ENCODE measurements around the gene PITPNM3. TPM values are rescaled to one million over a fixed set of nuclear protein-coding genes. Genes with fewer than 3 reads are reported as not detected.

Gene PITPNM3
- total and polyA plus RNA-seq, 2 of the 8 experiments (the other 6 are each of a cell fraction or from before 2014, with no cell fraction given): 1.7 to 3.1 TPM

- POLR2A ChIA-PET (ENCODE audit: partially characterized antibody): no interaction called here
These were observed 20.3 kb downstream of the PITPNM3 start for GRCh38 chr17:6536053-6536452.

More at GRCh38 chr17:6536053-6536452, 20.3 kb downstream of the PITPNM3 start:
- Histone ChIP-seq H3K23me2 (ENCODE audit: low read depth, low read length) (no peaks in the 10 kb centered on the region), H3K9me3 (ENCODE audit: insufficient read depth in 2 of 2, low read depth in 1 of 2, low read length in 1 of 2) (peaks cover 0 to 8% of the 10 kb centered on the region in 2 experiments; a peak in 1 of 4 replicates), H3K4me1 (replicated peaks in 1 of 4; ENCODE audit: control insufficient read depth in 3 of 4, insufficient read depth in 4 of 4, low read length in 3 of 4) (peaks cover 0 to 4% (median 0%) of the 10 kb centered on the region in 4 experiments; a peak in 1 of 7 replicates), H4K91ac (replicated peaks; ENCODE audit: insufficient read length, low read length) (peak overlapping the region; percentile 49), H3K79me1 (ENCODE audit: low read depth, low read length) (no peaks in the 10 kb centered on the region), H3K9ac (replicated peaks in 1 of 4; ENCODE audit: extremely low read depth in 1 of 4, low read depth in 3 of 4, low read length in 3 of 4) (no peak overlapping the region), H2AK5ac (ENCODE audit: low read depth, low read length) (no peak overlapping the region), H3K4me3 (ENCODE audit: extremely low read depth in 1 of 4, insufficient read depth in 2 of 4, low read depth in 3 of 4, low read length in 4 of 4) (no peak overlapping the region), H3K4ac (replicated peaks; ENCODE audit: insufficient read length, low read depth, low read length) (no peak overlapping the region), H2AFZ (ENCODE audit: low read length) (no peak overlapping the region), H2BK20ac (ENCODE audit: low read length) (no peak overlapping the region), H2BK5ac (ENCODE audit: low read depth, low read length) (no peak overlapping the region), H3K23ac (ENCODE audit: insufficient read length) (no peak overlapping the region), H3K27me3 (replicated peaks in 1 of 4; ENCODE audit: control insufficient read depth in 3 of 4, extremely low read depth in 1 of 4, insufficient read depth in 3 of 4, low read length in 3 of 4) (no peaks in the 10 kb centered on the region), H3K18ac (ENCODE audit: extremely low read depth, low read length) (no peak overlapping the region), H3K4me2 (ENCODE audit: insufficient read depth in 1 of 2, low read depth in 2 of 2, low read length in 2 of 2) (no peak overlapping the region), H2BK15ac (ENCODE audit: low read length) (no peak overlapping the region), H4K8ac (ENCODE audit: extremely low read depth, insufficient read depth, low read length) (no peak overlapping the region), H3K14ac (ENCODE audit: insufficient read length) (no peak overlapping the region), H3K36me3 (ENCODE audit: control insufficient read depth in 2 of 4, insufficient read depth in 4 of 4, low read length in 3 of 4) (no peaks in the 10 kb centered on the region), H2BK12ac (ENCODE audit: low read depth, low read length) (no peak overlapping the region), H4K5ac (ENCODE audit: insufficient read length, low read depth, low read length) (no peak overlapping the region), H3K79me2 (ENCODE audit: control insufficient read depth in 1 of 2, insufficient read depth in 2 of 2, low read length in 2 of 2) (no peaks in the 10 kb centered on the region), H3K56ac (replicated peaks; ENCODE audit: insufficient read length, low read depth, low read length) (no peak overlapping the region), H2BK120ac (replicated peaks; ENCODE audit: low read depth, low read length) (no peak overlapping the region), H3K27ac (ENCODE audit: low read depth, low read length) (no peak overlapping the region), H4K20me1 (replicated peaks in 1 of 2; ENCODE audit: control insufficient read depth in 1 of 2, insufficient read depth in 2 of 2, low read length in 2 of 2) (no peaks in the 10 kb centered on the region)
- 89% methylated on average over 10 of the region's 10 CpGs; no CpG with 5 or more reads in 1 of the 2 experiments for WGBS, 2 experiments (ENCODE audit: extremely low coverage in 1 of 2, insufficient coverage in 1 of 2, insufficient read length in 1 of 2, insufficient replicate concordance in 2 of 2, low coverage in 1 of 2, low lambda C conversion rate in 2 of 2, missing lambda C conversion rate in 1 of 2)
- FAIRE-seq (no peak), DNase-seq (ENCODE audit: low read depth in 1 of 2, low spot score in 2 of 2) (no peak)
- CTCF ChIA-PET (ENCODE audit: partially characterized antibody): interaction anchor here (0.7 to 1.3 kb wide), 3 partner anchors 11 to 40 kb away, joined by 3 read pairs; no protein-coding TSS in a partner anchor
- TF ChIP-seq SRF (IDR thresholded peaks at IDR 0.05; ENCODE audit: low read depth, low read length) (no peak), CBX8 (IDR thresholded peaks at IDR 0.05; ENCODE audit: borderline replicate concordance, low read depth, low read length) (no peak), SP4 (IDR thresholded peaks at IDR 0.05; ENCODE audit: low read length) (no peak), CHD2 (IDR thresholded peaks at IDR 0.05; ENCODE audit: low read length) (no peak), SP1 (IDR thresholded peaks at IDR 0.05; ENCODE audit: low read depth, low read length) (no peak), ZNF274 (IDR thresholded peaks at IDR 0.05; ENCODE audit: borderline replicate concordance, extremely low read depth, low read length) (no peak), TAF7 (optimal IDR thresholded peaks at IDR 0.05; ENCODE audit: borderline replicate concordance, low read depth, low read length) (no peak)
